ENCODE results near the gene NUDT2. TPM values are rescaled to one million over a fixed set of nuclear protein-coding genes. Genes with fewer than 3 reads are reported as not detected.

The NUDT2 gene
- total RNA-seq, 2 experiments from 2014 or later: 4.5 to 7.2 TPM

DNA sequence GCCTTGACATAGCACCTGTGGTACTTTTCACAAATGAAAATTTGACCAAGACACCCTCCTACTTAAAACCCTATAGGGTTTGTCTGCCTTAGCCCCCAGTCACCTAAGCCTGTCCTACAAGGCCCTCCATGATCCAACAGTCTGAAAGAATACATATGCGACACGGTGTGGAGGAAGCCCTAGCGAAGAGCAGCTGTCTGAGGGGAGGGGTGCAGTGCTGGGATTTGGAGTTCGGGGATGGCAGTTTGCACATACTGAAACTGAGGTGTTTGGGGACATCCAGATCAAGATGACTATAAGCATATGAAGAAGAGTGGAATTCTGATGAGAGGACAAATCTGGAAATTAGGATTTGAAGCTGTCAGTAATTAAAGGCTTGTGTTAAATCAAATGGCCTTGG is 54.5 kb downstream of the NUDT2 start:
- Mint-ChIP-seq H3K9me3 (no peaks in the 10 kb centered on the region), H3K27me3 (no peaks in the 10 kb centered on the region), H3K36me3 (ENCODE audit: low read depth) (no peaks in the 10 kb centered on the region), H3K27ac (no peak overlapping the region), H3K4me3 (no peak overlapping the region), H3K4me1 (ENCODE audit: low read depth) (peaks cover 27% of the 10 kb centered on the region)
- TF ChIP-seq, protein P1, sequence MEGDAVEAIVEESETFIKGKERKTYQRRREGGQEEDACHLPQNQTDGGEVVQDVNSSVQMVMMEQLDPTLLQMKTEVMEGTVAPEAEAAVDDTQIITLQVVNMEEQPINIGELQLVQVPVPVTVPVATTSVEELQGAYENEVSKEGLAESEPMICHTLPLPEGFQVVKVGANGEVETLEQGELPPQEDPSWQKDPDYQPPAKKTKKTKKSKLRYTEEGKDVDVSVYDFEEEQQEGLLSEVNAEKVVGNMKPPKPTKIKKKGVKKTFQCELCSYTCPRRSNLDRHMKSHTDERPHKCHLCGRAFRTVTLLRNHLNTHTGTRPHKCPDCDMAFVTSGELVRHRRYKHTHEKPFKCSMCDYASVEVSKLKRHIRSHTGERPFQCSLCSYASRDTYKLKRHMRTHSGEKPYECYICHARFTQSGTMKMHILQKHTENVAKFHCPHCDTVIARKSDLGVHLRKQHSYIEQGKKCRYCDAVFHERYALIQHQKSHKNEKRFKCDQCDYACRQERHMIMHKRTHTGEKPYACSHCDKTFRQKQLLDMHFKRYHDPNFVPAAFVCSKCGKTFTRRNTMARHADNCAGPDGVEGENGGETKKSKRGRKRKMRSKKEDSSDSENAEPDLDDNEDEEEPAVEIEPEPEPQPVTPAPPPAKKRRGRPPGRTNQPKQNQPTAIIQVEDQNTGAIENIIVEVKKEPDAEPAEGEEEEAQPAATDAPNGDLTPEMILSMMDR (IDR thresholded peaks at IDR 0.05): no peak
- Histone ChIP-seq H3K4me3 (ENCODE audit: low read length) (no peak overlapping the region), H3K4me1 (ENCODE audit: insufficient read depth, low read length) (peaks cover 26% of the 10 kb centered on the region), H3K27ac (ENCODE audit: low read depth in 1 of 2, low read length in 2 of 2) (no peak overlapping the region), H3K36me3 (ENCODE audit: insufficient read depth, low read length) (no peaks in the 10 kb centered on the region), H3K9me3 (ENCODE audit: control insufficient read depth in 1 of 2, insufficient read depth in 1 of 2, low read length in 2 of 2) (no peaks in the 10 kb centered on the region), H3K27me3 (ENCODE audit: control insufficient read depth in 1 of 2, insufficient read depth in 2 of 2, low read length in 2 of 2) (no peaks in the 10 kb centered on the region)
- ChIA-PET POLR2A (no interaction called here), CTCF (no interaction called here)
- ATAC-seq (ENCODE audit: poor library complexity) (no peak), DNase-seq (no peak)
- intact Hi-C loops (cut with DNase I, micrococcal nuclease): loop anchor here in 1 of 2 experiments (5.0 to 10.0 kb wide), 2 partner anchors 601 to 1438 kb away; partner anchors contain the start of gene DNAJB5

DNA sequence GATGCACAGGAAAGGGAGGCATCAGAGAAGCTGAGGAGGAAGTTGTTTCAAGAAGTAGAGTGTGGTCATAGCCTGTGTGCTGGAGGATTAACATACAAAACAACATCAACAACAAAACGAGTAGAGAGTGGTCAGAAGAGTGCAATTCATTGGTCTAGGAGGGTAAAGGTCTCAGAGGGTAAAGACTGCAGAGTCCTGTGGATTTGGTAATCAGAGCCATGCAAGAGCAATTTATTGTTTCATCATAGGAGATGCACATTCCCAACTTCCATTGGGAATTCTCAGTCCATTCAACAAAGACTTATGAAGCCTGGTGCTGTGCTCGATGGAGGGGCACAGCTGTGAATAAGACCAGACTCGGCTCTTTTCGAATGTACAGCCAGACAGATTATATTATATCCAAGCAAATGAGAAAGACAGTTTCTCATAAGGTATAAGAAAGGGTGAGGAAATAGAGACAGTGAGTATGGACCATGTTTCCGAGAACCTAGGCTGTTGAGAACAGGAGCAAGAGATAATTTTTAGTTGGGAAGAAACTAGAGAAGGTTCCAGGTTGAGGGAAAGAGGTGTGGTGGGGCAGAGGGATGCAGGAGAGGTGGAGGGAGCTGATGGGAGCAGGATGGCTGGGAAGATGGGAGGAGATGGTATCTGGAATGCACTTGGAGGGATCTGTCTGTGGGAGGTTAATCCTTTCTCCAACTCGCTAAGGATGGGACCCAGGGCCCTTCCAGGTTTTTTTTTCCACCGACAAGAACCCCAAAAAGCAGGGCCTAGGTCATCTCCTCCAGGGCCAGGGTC is 55.2 kb downstream of the NUDT2 start:
- no peak overlapping the region for H3K4me3 Mint-ChIP-seq
- Histone ChIP-seq H3K9me3 (ENCODE audit: control insufficient read depth in 1 of 2, insufficient read depth in 1 of 2, low read length in 2 of 2) (no peaks in the 10 kb centered on the region), H3K27ac (ENCODE audit: low read depth in 1 of 2, low read length in 2 of 2) (no peak overlapping the region), H3K27me3 (ENCODE audit: control insufficient read depth in 1 of 2, insufficient read depth in 2 of 2, low read length in 2 of 2) (no peaks in the 10 kb centered on the region), H3K4me3 (ENCODE audit: low read length) (no peak overlapping the region), H3K4me1 (ENCODE audit: insufficient read depth, low read length) (peaks cover 19% of the 10 kb centered on the region), H3K36me3 (ENCODE audit: insufficient read depth, low read length) (no peaks in the 10 kb centered on the region)
- no peaks in the 10 kb centered on the region for H3K36me3 Mint-ChIP-seq (ENCODE audit: low read depth)
- CTCF ChIA-PET: no interaction called here
- H3K27ac Mint-ChIP-seq: no peak overlapping the region
- H3K4me1 Mint-ChIP-seq (ENCODE audit: low read depth): peaks cover 20% of the 10 kb centered on the region
- no peaks in the 10 kb centered on the region for H3K9me3 Mint-ChIP-seq
- TF ChIP-seq, protein P1 (IDR thresholded peaks at IDR 0.05): no peak
- DNase-seq (no peak), ATAC-seq (ENCODE audit: poor library complexity) (no peak)
- intact Hi-C loops (cut with DNase I, micrococcal nuclease): loop anchor here in 1 of 2 experiments (5.0 to 10.0 kb wide), 2 partner anchors 600 to 1438 kb away; partner anchors contain the start of gene DNAJB5
- POLR2A ChIA-PET: no interaction called here
- no peaks in the 10 kb centered on the region for H3K27me3 Mint-ChIP-seq

DNA sequence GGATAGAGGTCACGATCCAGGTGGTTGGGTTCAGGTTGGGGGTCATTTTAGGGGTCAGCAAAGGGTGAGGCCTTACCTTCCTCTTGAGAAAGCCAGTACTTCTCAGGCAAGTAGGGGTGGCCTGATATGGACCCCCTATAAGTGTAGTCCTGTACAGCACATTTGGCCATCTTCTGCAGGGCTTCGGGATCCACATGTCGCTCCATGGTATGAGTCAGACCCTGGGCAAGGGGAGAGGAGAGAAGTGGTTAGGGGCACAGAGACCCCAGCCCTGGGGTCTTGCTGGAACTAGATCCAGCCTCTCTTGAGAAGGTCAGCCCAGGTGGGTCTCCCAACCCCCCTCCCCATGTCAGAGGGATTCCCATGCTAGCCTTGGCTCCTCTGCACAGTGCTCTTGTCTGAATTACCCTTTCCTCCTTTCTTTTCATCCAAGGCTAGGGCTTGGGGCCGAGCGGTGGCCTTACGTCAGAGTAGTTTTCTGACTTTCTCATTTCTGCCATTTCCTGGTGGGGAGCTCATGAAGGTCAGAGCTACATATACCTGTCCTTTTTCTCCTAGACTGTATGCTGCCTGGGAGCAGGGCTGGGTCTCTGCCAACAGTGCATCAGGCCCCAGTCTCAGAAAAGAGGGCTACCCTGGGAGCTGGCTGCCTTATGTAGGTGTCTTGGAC is 56.3 kb downstream of the NUDT2 start:
- CTCF ChIA-PET: no interaction called here
- Histone ChIP-seq H3K4me1 (ENCODE audit: insufficient read depth, low read length) (peaks cover 9% of the 10 kb centered on the region), H3K27me3 (ENCODE audit: control insufficient read depth in 1 of 2, insufficient read depth in 2 of 2, low read length in 2 of 2) (no peaks in the 10 kb centered on the region), H3K36me3 (ENCODE audit: insufficient read depth, low read length) (no peaks in the 10 kb centered on the region), H3K9me3 (ENCODE audit: control insufficient read depth in 1 of 2, insufficient read depth in 1 of 2, low read length in 2 of 2) (no peaks in the 10 kb centered on the region), H3K4me3 (ENCODE audit: low read length) (no peak overlapping the region), H3K27ac (ENCODE audit: low read depth in 1 of 2, low read length in 2 of 2) (no peak overlapping the region)
- no peak overlapping the region for H3K27ac Mint-ChIP-seq
- no peaks in the 10 kb centered on the region for H3K27me3 Mint-ChIP-seq
- no peaks in the 10 kb centered on the region for H3K9me3 Mint-ChIP-seq
- no peaks in the 10 kb centered on the region for H3K36me3 Mint-ChIP-seq (ENCODE audit: low read depth)
- DNase-seq (no peak), ATAC-seq (ENCODE audit: poor library complexity) (no peak)
- no peak overlapping the region for H3K4me3 Mint-ChIP-seq
- intact Hi-C loops (cut with DNase I, micrococcal nuclease): loop anchor here in 1 of 2 experiments (10.0 kb wide), 1 partner anchor 599 kb away; the partner anchor contains the start of gene DNAJB5
- TF ChIP-seq, protein P1 (IDR thresholded peaks at IDR 0.05): no peak
- POLR2A ChIA-PET: no interaction called here
- peaks cover 9% of the 10 kb centered on the region for H3K4me1 Mint-ChIP-seq (ENCODE audit: low read depth)
